ENCODE measurements around the gene ARSG.

The ARSG gene

DNA sequence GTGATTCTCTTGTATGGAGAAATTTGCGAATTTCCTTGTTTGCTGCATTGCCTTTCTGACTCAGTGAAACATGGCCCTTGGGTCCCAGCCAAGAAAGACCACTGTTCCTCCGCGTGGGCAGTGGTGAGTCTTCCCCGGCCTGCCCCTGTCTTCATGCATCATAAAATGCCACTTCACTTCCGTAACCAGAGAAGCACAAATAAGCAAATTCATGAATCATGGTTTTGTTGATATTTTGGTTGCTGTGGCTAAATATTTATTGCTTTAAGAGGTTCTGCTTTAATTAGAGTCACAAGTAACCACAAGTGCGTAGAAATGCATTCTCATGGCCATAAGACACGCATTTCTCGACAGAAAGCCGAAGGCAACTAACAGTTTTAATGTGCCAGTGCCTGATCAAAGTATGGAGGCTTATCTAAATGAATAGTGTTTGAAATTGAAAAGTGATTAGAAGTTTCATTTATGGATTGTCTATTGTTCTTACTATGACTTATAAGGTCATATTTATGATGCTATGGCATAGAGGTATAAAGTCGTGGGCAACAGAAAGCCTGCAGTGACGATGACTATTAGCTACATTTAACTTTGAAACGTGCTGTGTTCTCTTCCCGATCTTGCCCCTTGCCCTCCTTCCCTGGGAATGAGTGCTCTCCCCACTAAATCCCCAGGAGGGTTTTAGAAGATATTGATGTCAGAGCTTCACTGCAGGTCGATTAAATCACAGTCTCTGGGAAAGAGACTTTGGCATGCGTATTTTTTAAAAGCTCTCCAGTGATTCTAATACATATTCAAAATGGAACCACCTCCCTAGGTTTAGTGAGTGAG lies 90.0 kb downstream of the ARSG start:
- no peak overlapping the region for H3K4me3 ChIP-seq (ENCODE audit: control insufficient read depth, low read depth, low read length)
- TF ChIP-seq CTCF (IDR thresholded peaks at IDR 0.05; ENCODE audit: control insufficient read depth, insufficient read depth, low read depth, low read length, missing control alignments), result no peak
- peak; percentile 97 for DNase-seq (ENCODE audit: low read depth)

DNA sequence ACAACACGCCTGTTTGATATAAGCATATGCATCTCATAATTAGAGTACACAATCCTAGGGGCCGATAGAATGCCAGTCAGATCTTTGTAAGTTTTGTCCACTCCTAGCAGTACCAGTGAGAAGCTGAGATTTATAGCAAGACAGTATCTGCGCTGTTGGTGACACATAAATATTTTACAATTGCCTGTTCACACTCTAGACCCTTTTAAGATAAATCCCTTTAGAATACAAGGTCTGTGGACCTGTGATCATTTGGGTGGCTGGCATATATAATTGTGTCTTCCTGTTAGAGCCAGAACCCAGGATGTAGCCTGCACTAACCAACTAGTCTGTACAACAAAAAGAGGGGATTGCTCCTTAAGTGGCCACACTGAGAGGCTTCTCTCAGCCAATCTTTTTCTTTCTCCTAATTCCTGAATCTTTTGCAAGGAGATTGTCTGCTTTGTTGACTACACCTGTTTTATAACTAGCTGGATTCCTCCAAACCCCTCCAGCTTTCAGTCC lies 91.3 kb downstream of the ARSG start:
- DNase-seq (ENCODE audit: low read depth), result no peak
- TF ChIP-seq CTCF (IDR thresholded peaks at IDR 0.05; ENCODE audit: control insufficient read depth, insufficient read depth, low read depth, low read length, missing control alignments), result no peak
- no peak overlapping the region for H3K4me3 ChIP-seq (ENCODE audit: control insufficient read depth, low read depth, low read length)

DNA sequence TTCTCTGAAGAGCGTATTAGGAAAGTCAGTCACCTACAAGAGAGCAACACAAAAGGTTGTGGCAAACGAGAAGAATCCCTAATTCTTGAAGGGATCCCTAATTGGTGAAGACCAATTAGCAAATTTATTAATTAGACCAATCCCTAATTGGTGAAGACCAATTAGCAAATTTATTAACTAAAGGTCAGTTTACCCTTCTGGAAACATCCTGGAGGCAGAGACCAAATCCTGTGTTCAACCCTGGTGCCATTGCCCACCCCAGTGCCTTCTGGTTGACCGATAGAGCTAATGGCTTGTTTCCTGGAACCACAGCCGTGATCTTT lies 91.8 kb downstream of the ARSG start:
- TF ChIP-seq CTCF (IDR thresholded peaks at IDR 0.05; ENCODE audit: control insufficient read depth, insufficient read depth, low read depth, low read length, missing control alignments), result no peak
- no peak for DNase-seq (ENCODE audit: low read depth)
- H3K4me3 ChIP-seq (ENCODE audit: control insufficient read depth, low read depth, low read length), result no peak overlapping the region

GRCh38 chr17:68383443-68384321 lies 92.4 kb downstream of the ARSG start:
- DNase-seq (ENCODE audit: low read depth), result peak; percentile 80
- peak overlapping the region; percentile 11; the same call in 1 of the 2 replicates for H3K4me3 ChIP-seq (ENCODE audit: control insufficient read depth, low read depth, low read length)
- no peak for TF ChIP-seq CTCF (IDR thresholded peaks at IDR 0.05; ENCODE audit: control insufficient read depth, insufficient read depth, low read depth, low read length, missing control alignments)

GRCh38 chr17:68384471-68384870 lies 93.2 kb downstream of the ARSG start:
- TF ChIP-seq CTCF (IDR thresholded peaks at IDR 0.05; ENCODE audit: control insufficient read depth, insufficient read depth, low read depth, low read length, missing control alignments), result no peak
- no peak overlapping the region for H3K4me3 ChIP-seq (ENCODE audit: control insufficient read depth, low read depth, low read length)
- DNase-seq (ENCODE audit: low read depth), result no peak

- DNase-seq (ENCODE audit: low read depth), result no peak
- TF ChIP-seq CTCF (IDR thresholded peaks at IDR 0.05; ENCODE audit: control insufficient read depth, insufficient read depth, low read depth, low read length, missing control alignments), result no peak
- H3K4me3 ChIP-seq (ENCODE audit: control insufficient read depth, low read depth, low read length), result no peak overlapping the region
Observed at GRCh38 chr17:68384941-68385340, 93.6 kb downstream of the ARSG start.

All from AG09309 (cell line).